GM12878 (cell line): ENCODE measurements around the gene GAL3ST2. TPM values are rescaled to one million over a fixed set of nuclear protein-coding genes. Genes with fewer than 3 reads are reported as not detected.

ENCODE experiments used
- ATAC-seq: fragments of 200-7000 bp; cut with Tn5 transposase; 3 replicates; pipeline ENCODE4 v1.9.1; 2020; ENCODE audit warnings: mild to moderate bottlenecking, moderate library complexity
- BruUV-seq: library from RNA; stranded (reverse); fragments of 400-500 nt; replicated peaks from 2 replicates; lab custom pipeline; 2021; lab: Mats Ljungman, UMichigan
- CTCF ChIA-PET: fragments of 300-600 bp; sonication (Branson Sonifier 250); formaldehyde crosslinking; extraction: SDS; loops from one replicate; lab custom pipeline; 2021; ENCODE audit warnings: inconsistent platforms; lab: Yijun Ruan, JAX
- POLR2A ChIA-PET: fragments of 350-600 bp; formaldehyde crosslinking; extraction: SDS; loops from one replicate; lab custom pipeline; 2021; ENCODE audit warnings: inconsistent platforms; lab: Charles Lee
- RAD21 ChIA-PET: fragments of 300-600 bp; sonication (Branson Sonifier 250); formaldehyde crosslinking; loops from one replicate; lab custom pipeline; 2023; ENCODE audit warnings: antibody characterized with exemption; ENCODE audit not compliant: unreplicated experiment; lab: Charles Lee
- SMC1A ChIA-PET: fragments of 300-600 bp; sonication (Branson Sonifier 250); formaldehyde crosslinking; loops from one replicate; lab custom pipeline; 2023; ENCODE audit not compliant: unreplicated experiment, uncharacterized antibody; lab: Charles Lee
- DNase-seq: peaks from one replicate; pipeline ENCODE4 v3.0.0-alpha.2; 2011; ENCODE audit warnings: low read depth, low spot score
- FAIRE-seq: peaks from 3 replicates; lab custom pipeline; 2011; peaks lifted over from hg19 to GRCh38; lab: Jason Lieb, UNC
- H2AFZ ChIP-seq: 2 replicates; pipeline ENCODE4 v1.6.0; 2011; ENCODE audit warnings: low read depth, low read length, control low read depth; ENCODE audit not compliant: control insufficient read depth
- H3K27ac ChIP-seq: 2 replicates; pipeline ENCODE4 v1.5.1; 2011; ENCODE audit warnings: control low read depth; ENCODE audit not compliant: control insufficient read depth, insufficient read depth
- H3K27me3 ChIP-seq, 2 experiments: replicated peaks in 1 of 2; 2 replicates each; pipeline versions ENCODE4 v1.6.0 to v1.6.1; 2011; ENCODE audit warnings: low read length in 1 of 2; ENCODE audit not compliant: control insufficient read depth in 2 of 2, insufficient read depth in 2 of 2
- H3K36me3 ChIP-seq, 2 experiments: 2 replicates each; pipeline ENCODE4 v1.5.1; 2011; ENCODE audit warnings: low read length in 1 of 2; ENCODE audit not compliant: control insufficient read depth in 2 of 2, insufficient read depth in 2 of 2
- H3K4me1 ChIP-seq: 2 replicates; pipeline ENCODE4 v1.6.1; 2011; ENCODE audit warnings: mild to moderate bottlenecking, low read length, moderate library complexity, mixed read lengths; ENCODE audit not compliant: control insufficient read depth, insufficient read depth
- H3K4me2 ChIP-seq: 2 replicates; pipeline ENCODE4 v1.6.0; 2011; ENCODE audit warnings: control low read depth; ENCODE audit not compliant: control insufficient read depth, insufficient read depth
- H3K4me3 ChIP-seq: fragments of 200-600 bp; sonication (generic); 2 replicates; pipeline ENCODE4 v1.5.1; 2016
- H3K79me2 ChIP-seq: 2 replicates; pipeline ENCODE4 v1.6.0; 2011; ENCODE audit warnings: low read length; ENCODE audit not compliant: control insufficient read depth, insufficient read depth
- H3K9ac ChIP-seq: 2 replicates; pipeline ENCODE4 v1.8.0; 2011; ENCODE audit warnings: low read length, control low read depth, mixed read lengths; ENCODE audit not compliant: control insufficient read depth, insufficient read depth
- H3K9me3 ChIP-seq: replicated peaks from 3 replicates; pipeline ENCODE4 v1.5.1; 2011; ENCODE audit warnings: mild to moderate bottlenecking, low read length; ENCODE audit not compliant: control insufficient read depth, insufficient read depth
- H4K20me1 ChIP-seq: 2 replicates; pipeline ENCODE4 v1.6.0; 2011; ENCODE audit not compliant: control insufficient read depth, insufficient read depth
- BHLHE40 ChIP-seq, 2 experiments: fragments of 450-650 bp in 1 of 2; IDR thresholded peaks; 2 replicates each; pipeline ENCODE4 v1.6.1; 2011 to 2017; ENCODE audit warnings: low read depth in 2 of 2, borderline replicate concordance in 1 of 2, improper control_type of control experiment in 1 of 2, low read length in 1 of 2, mild to moderate bottlenecking in 1 of 2
- ESRRA ChIP-seq: IDR thresholded peaks from 2 replicates; pipeline ENCODE4 v1.6.1; 2012; ENCODE audit warnings: mild to moderate bottlenecking, low read length, improper control_type of control experiment
- MLLT1 ChIP-seq: fragments of 450-650 bp; IDR thresholded peaks from 2 replicates; pipeline ENCODE4 v1.6.1; 2016; ENCODE audit warnings: mild to moderate bottlenecking
- SP1 ChIP-seq: IDR thresholded peaks from one replicate; pipeline ENCODE4 v1.6.1; 2011; ENCODE audit warnings: low read depth, low read length
- ZBTB11 ChIP-seq: fragments of 450-650 bp; formaldehyde crosslinking; IDR thresholded peaks from 2 replicates; pipeline ENCODE4 v1.5.0; 2022; ENCODE audit warnings: mild to moderate bottlenecking, missing genetic modification characterization
- ZNF274 ChIP-seq: IDR thresholded peaks from one replicate; pipeline ENCODE4 v1.8.0; 2011; ENCODE audit not compliant: insufficient read length, insufficient read depth
- ZNF592 ChIP-seq: fragments of 450-650 bp; IDR thresholded peaks from 2 replicates; pipeline ENCODE4 v1.6.1; 2017; ENCODE audit warnings: mild to moderate bottlenecking, moderate library complexity
- ZNF687 ChIP-seq: fragments of 450-650 bp; IDR thresholded peaks from 2 replicates; pipeline ENCODE4 v1.6.1; 2017; ENCODE audit warnings: mild to moderate bottlenecking, moderate library complexity
- WGBS: methylation state at CpG from one replicate; pipeline ENCODE4 v1.1.6; 2016; ENCODE audit warnings: low lambda C conversion rate; ENCODE audit not compliant: insufficient replicate concordance, insufficient coverage; ENCODE audit errors: missing lambda C conversion rate; 5-methylcytosine and 5-hydroxymethylcytosine counted together
- in situ Hi-C: fragments of 300-500 bp; cut with MboI; formaldehyde crosslinking; loops from 9 replicates; pipeline ENCODE4 v1.14.3; 2018; ENCODE audit warnings: mixed read lengths
- intact Hi-C: fragments of 100-400 bp; cut with micrococcal nuclease; formaldehyde crosslinking; loops from one replicate; pipeline ENCODE4 v1.14.2; 2022; ENCODE audit not compliant: unreplicated experiment
- polyA plus RNA-seq, 11 experiments: library from polyadenylated mRNA; depleted of rRNA in 4 of 11; unstranded in 6 of 11; stranded (reverse) in 5 of 11; fragments of >200 nt; fragmentation: Nextera tagmentation in 4 of 11; fragmentation: Illumina TruSeq in 1 of 11; extraction: Ambion mirVana in 4 of 11; extraction: Trizol in 1 of 11; gene quantifications; 1 replicate in 1 of 11; 2 replicates in 10 of 11; pipeline versions ENCODE4 v1.2.1 to v1.2.3, GENCODE V29; 2011 to 2016; ENCODE audit warnings: inconsistent platforms in 2 of 11, missing spikeins in 2 of 11, low read depth in 1 of 11
- total RNA-seq, 4 experiments: library from RNA; depleted of rRNA in 3 of 4; stranded (reverse); fragments of >200 nt in 3 of 4; fragmentation: Illumina TruSeq in 1 of 4; extraction: Trizol in 1 of 4; gene quantifications; 2 replicates each; pipeline versions ENCODE4 v1.2.1 to v1.2.3, GENCODE V29; 2013 to 2021

Gene GAL3ST2
- total and polyA plus RNA-seq, 10 of the 15 experiments (the other 5 are each of a cell fraction or from before 2014, with no cell fraction given): 0.09 to 0.36 (median 0.11) TPM; not detected in 7

GRCh38 chr2:241802421-241803318, 26.0 kb downstream of the GAL3ST2 start:
- SMC1A ChIA-PET: no interaction called here
- RAD21 ChIA-PET: no interaction called here
- H3K4me1 ChIP-seq: peaks cover 14% of the 10 kb centered on the region
- intact Hi-C loops: loop anchor here (5.0 kb wide), 1 partner anchor 40 kb away; no protein-coding TSS in a partner anchor
- H3K4me3 ChIP-seq: no peak overlapping the region
- in situ Hi-C loops: no loop called here
- H2AFZ ChIP-seq: no peak overlapping the region
- no peaks in the 10 kb centered on the region; a peak in 1 of 4 replicates for H3K27me3 ChIP-seq
- H4K20me1 ChIP-seq: no peaks in the 10 kb centered on the region
- peak overlapping the region; percentile 81 for H3K4me2 ChIP-seq
- no peak for TF ChIP-seq ZNF592
- no peak for TF ChIP-seq BHLHE40 (IDR thresholded peaks at IDR 0.05; ENCODE audit: borderline replicate concordance in 1 of 2, low read depth in 2 of 2, low read length in 1 of 2)
- no peak for TF ChIP-seq ZNF687
- no peak for TF ChIP-seq ESRRA
- TF ChIP-seq ZNF274: no peak
- TF ChIP-seq MLLT1: no peak
- no peak for TF ChIP-seq ZBTB11 (CRISPR knock-in tag)
- TF ChIP-seq SP1: no peak
- TF ChIP-seq, all 136 proteins: peak for 0
- H3K9me3 ChIP-seq: no peaks in the 10 kb centered on the region
- FAIRE-seq (no peak), DNase-seq (no peak), ATAC-seq (no peak)
- no TSS peak for BruUV-seq
- POLR2A ChIA-PET: no interaction called here
- no peaks in the 10 kb centered on the region for H3K79me2 ChIP-seq
- WGBS: 63% methylated on average over 25 of the region's 32 CpGs
- no peaks in the 10 kb centered on the region for H3K36me3 ChIP-seq
- H3K9ac ChIP-seq: no peak overlapping the region
- CTCF ChIA-PET: no interaction called here
- no peak overlapping the region for H3K27ac ChIP-seq
